Adrenal gland (tissue), 12 donors: ENCODE data around the gene RABGAP1. TPM values are rescaled to one million over a fixed set of nuclear protein-coding genes. Genes with fewer than 3 reads are reported as not detected.

Source experiments
- DNase-seq, 7 donors: peaks; one replicate each; pipeline ENCODE4 v3.0.0-alpha.2; 2019 to 2020
- H3K27ac ChIP-seq, 5 donors: fragments of 200-600 bp; sonication (generic) in 4 of 5; 1 replicate in 3 of 5; 2 replicates in 2 of 5; pipeline versions ENCODE4 v1.5.1 to v1.8.0; 2016 to 2020; ENCODE audit warnings: mild to moderate bottlenecking in 1 of 5
- H3K27me3 ChIP-seq: fragments of 200-600 bp; 2 replicates; pipeline ENCODE4 v1.8.0; 2021
- H3K36me3 ChIP-seq, 2 donors: fragments of 200-600 bp; replicated peaks in 1 of 2; 1 replicate in 1 of 2; 2 replicates in 1 of 2; pipeline versions ENCODE4 v1.5.1 to v1.8.0; 2018 to 2022
- H3K4me1 ChIP-seq, 2 donors: fragments of 200-600 bp; replicated peaks in 1 of 2; 1 replicate in 1 of 2; 2 replicates in 1 of 2; pipeline versions ENCODE4 v1.5.1 to v1.8.0; 2018 to 2021
- H3K4me3 ChIP-seq, 4 donors: fragments of 200-600 bp; sonication (generic) in 3 of 4; one replicate each; pipeline ENCODE4 v1.5.1; 2016 to 2018
- H3K9me3 ChIP-seq, 3 donors: fragments of 200-600 bp; sonication (generic) in 1 of 3; replicated peaks in 1 of 3; 1 replicate in 2 of 3; 2 replicates in 1 of 3; pipeline versions ENCODE4 v1.5.1 to v1.8.0; 2016 to 2021
- POLR2A ChIP-seq, 2 donors: fragments of 450-650 bp; IDR thresholded peaks; one replicate each; pipeline ENCODE4 v1.6.1; 2017; ENCODE audit warnings: antibody characterized with exemption in 2 of 2, mild to moderate bottlenecking in 2 of 2, moderate library complexity in 1 of 2
- WGBS, 4 donors: extraction: QIAGEN DNeasy Blood & Tissue Kit in 2 of 4; methylation state at CpG; one replicate each; pipeline versions ENCODE4 v1.1.5 to v1.1.7; 2013 to 2017; 5-methylcytosine and 5-hydroxymethylcytosine counted together
- intact Hi-C, 2 donors: fragments of 100-400 bp; cut with DNase I; formaldehyde crosslinking; loops; one replicate each; pipeline versions ENCODE4 v1.14.1 to v1.15.0; 2022 to 2023
- polyA plus RNA-seq, 3 donors: library from polyadenylated mRNA; stranded (reverse); fragments of 200-250 nt in 2 of 3; fragments of 350-450 nt in 1 of 3; fragmentation: Illumina TruSeq in 1 of 3; extraction: RNeasy Lipid Tissue Mini Kit (QIAGEN cat#74804) in 1 of 3; gene quantifications; one replicate each; pipeline ENCODE4 v1.2.3, GENCODE V29; 2013 to 2014
- total RNA-seq, 9 donors: library from RNA; depleted of rRNA in 4 of 9; stranded (reverse); fragments of >200 nt in 4 of 9; fragments of 120-200 nt in 1 of 9; fragmentation: NEBNext Ultra II Directional in 1 of 9; extraction: Animal tissue kit (Norgen Biotek cat#: 25700) in 1 of 9; gene quantifications; one replicate each; pipeline versions ENCODE4 v1.1.0 to v1.2.4, GENCODE V29; 2013 to 2023
- TF ChIP-seq, protein P1 (sequence below), 6 experiments: fragments of 450-650 bp in 4 of 6; fragments of 200-600 bp in 2 of 6; sonication (generic) in 1 of 6; IDR thresholded peaks; 1 replicate in 5 of 6; 2 replicates in 1 of 6; pipeline versions ENCODE4 v1.5.1 to v1.8.0; 2016 to 2021; ENCODE audit warnings: antibody characterized with exemption in 6 of 6, mild to moderate bottlenecking in 2 of 6, moderate library complexity in 1 of 6
- donor health status: healthy with polysubstance abuse.
- donor health status: Bipolar disorder and iron deficiency.
- donor health status: DM: yes; HTN: yes; CAD: no.
- donor health status: DM: no; HTN: no; CAD: no.
- donor health status: DM: no; HTN: no; CAD: no.
- donor health status: DM: yes; HTN: yes; CAD: no.

The RABGAP1 gene
- total and polyA plus RNA-seq, 12 donors: 8.5 to 62.3 (median 34.3) TPM

DNA sequence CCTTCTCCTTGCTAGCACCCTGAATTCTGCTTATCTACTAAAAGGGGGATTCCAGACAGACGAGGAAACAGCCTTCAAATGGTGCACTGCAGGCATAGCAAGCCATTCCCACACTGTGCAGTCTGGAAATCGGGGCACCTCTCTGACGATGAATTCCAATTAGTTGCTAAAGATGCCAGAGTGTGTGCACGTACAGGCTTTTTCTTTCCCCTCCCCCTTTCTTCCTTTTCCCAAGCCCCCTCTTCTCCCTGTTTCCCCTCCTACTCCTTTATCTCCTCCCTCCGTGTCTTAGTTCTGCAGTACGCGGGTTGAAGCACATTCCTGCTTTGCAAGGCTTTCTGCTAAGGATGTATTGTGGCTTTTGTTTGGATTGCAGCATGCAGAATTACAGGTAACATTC, 92.5 kb downstream of the RABGAP1 start, which contains the start of gene GPR21:
Gene GPR21 (plus strand): TSS at position 316 of the 400 bp plus-strand sequence. CDS start 900 bp downstream, outside the sequence.
- Histone ChIP-seq H3K4me1 (no peaks in the 10 kb centered on the region), H3K27ac (no peak within 1 kb of the TSS), H3K36me3 (no peaks in the 10 kb centered on the region), H3K9me3 (no peaks in the 10 kb centered on the region), H3K27me3 (no peaks in the 10 kb centered on the region), H3K4me3 (no peak within 1 kb of the TSS)
- 68 to 71% (median 69%) methylated on average over 7 of the region's 7 CpGs for WGBS, 4 donors
- intact Hi-C loops: no loop called here
- no peak for DNase-seq
- no peak for TF ChIP-seq POLR2A (IDR thresholded peaks at IDR 0.05)
- TF ChIP-seq, protein P1, sequence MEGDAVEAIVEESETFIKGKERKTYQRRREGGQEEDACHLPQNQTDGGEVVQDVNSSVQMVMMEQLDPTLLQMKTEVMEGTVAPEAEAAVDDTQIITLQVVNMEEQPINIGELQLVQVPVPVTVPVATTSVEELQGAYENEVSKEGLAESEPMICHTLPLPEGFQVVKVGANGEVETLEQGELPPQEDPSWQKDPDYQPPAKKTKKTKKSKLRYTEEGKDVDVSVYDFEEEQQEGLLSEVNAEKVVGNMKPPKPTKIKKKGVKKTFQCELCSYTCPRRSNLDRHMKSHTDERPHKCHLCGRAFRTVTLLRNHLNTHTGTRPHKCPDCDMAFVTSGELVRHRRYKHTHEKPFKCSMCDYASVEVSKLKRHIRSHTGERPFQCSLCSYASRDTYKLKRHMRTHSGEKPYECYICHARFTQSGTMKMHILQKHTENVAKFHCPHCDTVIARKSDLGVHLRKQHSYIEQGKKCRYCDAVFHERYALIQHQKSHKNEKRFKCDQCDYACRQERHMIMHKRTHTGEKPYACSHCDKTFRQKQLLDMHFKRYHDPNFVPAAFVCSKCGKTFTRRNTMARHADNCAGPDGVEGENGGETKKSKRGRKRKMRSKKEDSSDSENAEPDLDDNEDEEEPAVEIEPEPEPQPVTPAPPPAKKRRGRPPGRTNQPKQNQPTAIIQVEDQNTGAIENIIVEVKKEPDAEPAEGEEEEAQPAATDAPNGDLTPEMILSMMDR (IDR thresholded peaks at IDR 0.05): no peak

DNA sequence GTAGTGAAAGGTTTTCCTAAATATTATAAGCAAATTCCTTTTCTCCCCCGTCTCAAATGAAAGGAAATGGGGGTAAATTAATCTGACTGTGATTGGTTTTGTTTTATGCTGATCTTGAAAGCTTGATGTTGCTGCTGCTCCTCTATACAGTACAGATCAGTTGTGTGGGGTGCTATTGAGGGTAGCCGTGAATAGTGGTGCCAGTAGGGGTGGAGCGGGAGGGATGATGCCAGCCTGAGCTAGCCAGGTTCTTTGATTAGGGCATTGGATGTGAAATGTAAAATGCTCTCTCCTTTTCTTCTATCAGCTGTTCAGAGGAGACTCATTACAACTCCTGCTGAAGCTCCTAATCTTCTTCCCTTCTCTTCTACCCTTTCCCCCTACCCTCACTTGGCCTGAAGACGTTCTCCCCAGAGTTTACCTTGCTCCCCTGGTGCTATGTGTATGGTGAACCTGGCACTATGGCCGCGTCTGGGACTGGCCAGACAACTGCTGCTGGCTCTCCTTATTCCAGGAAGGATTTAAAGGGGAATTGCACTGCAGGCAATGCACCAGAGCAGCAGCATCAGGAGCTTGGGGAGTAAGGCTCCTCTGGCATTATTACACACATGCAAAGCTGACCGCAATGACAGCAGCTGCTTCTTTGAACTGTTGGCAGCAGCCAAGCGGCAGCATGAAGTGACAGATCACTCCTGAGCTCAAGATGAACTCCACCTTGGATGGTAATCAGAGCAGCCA, 93.2 kb downstream of the RABGAP1 start:
- TF ChIP-seq, protein P1 (IDR thresholded peaks at IDR 0.05): no peak
- no peak for TF ChIP-seq POLR2A (IDR thresholded peaks at IDR 0.05)
- H3K9me3 ChIP-seq: no peaks in the 10 kb centered on the region
- intact Hi-C loops: no loop called here
- no peak overlapping the region for H3K4me3 ChIP-seq
- H3K4me1 ChIP-seq: peaks cover 0 to 4% of the 10 kb centered on the region in 2 donors
- H3K36me3 ChIP-seq: no peaks in the 10 kb centered on the region
- WGBS, 4 donors: 71 to 84% (median 77%) methylated on average over 8 of the region's 8 CpGs
- no peak for DNase-seq
- no peak overlapping the region for H3K27ac ChIP-seq
- no peaks in the 10 kb centered on the region for H3K27me3 ChIP-seq

DNA sequence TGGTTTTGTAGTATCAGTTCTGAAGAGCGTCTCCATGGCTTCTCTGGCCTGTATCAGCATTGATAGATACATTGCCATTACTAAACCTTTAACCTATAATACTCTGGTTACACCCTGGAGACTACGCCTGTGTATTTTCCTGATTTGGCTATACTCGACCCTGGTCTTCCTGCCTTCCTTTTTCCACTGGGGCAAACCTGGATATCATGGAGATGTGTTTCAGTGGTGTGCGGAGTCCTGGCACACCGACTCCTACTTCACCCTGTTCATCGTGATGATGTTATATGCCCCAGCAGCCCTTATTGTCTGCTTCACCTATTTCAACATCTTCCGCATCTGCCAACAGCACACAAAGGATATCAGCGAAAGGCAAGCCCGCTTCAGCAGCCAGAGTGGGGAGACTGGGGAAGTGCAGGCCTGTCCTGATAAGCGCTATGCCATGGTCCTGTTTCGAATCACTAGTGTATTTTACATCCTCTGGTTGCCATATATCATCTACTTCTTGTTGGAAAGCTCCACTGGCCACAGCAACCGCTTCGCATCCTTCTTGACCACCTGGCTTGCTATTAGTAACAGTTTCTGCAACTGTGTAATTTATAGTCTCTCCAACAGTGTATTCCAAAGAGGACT, 94.2 kb downstream of the RABGAP1 start:
- 84 to 87% (median 86%) methylated on average over 13 of the region's 13 CpGs for WGBS, 4 donors
- Histone ChIP-seq H3K4me1 (peaks cover 0 to 11% of the 10 kb centered on the region in 2 donors), H3K36me3 (no peaks in the 10 kb centered on the region), H3K4me3 (no peak overlapping the region), H3K27me3 (no peaks in the 10 kb centered on the region), H3K27ac (no peak overlapping the region), H3K9me3 (no peaks in the 10 kb centered on the region)
- intact Hi-C loops: no loop called here
- no peak for DNase-seq
- TF ChIP-seq POLR2A (IDR thresholded peaks at IDR 0.05): no peak
- TF ChIP-seq, protein P1 (IDR thresholded peaks at IDR 0.05): no peak

DNA sequence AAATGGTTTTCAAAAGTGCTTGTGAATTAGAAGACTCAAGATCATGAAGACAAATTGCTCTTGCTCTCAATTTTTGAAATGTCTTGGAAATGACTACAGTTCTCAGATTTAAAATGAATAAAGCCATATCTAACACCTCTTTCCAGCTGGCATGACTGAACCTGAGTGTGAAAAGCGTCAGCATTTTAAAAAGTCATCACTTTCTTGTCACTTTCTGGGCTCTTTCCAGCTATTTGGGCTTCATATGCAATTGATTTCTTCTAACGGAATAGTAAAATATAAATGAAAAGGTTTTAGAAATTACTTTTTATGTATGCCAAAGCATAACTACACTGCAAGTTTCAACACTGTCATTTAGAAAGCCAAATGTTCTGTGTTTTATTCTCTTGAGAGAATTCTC, 95.0 kb downstream of the RABGAP1 start:
- Histone ChIP-seq H3K4me1 (peaks cover 0 to 11% of the 10 kb centered on the region in 2 donors), H3K9me3 (no peaks in the 10 kb centered on the region), H3K4me3 (no peak overlapping the region), H3K36me3 (no peaks in the 10 kb centered on the region), H3K27me3 (no peaks in the 10 kb centered on the region), H3K27ac (no peak overlapping the region)
- TF ChIP-seq, protein P1 (IDR thresholded peaks at IDR 0.05): no peak
- TF ChIP-seq POLR2A (IDR thresholded peaks at IDR 0.05): no peak
- intact Hi-C loops: no loop called here
- DNase-seq: no peak
- WGBS, 4 donors: 77 to 89% (median 83%) methylated on average over 2 of the region's 2 CpGs
